ENCODE results near the gene LENG9.

Gene LENG9

DNA sequence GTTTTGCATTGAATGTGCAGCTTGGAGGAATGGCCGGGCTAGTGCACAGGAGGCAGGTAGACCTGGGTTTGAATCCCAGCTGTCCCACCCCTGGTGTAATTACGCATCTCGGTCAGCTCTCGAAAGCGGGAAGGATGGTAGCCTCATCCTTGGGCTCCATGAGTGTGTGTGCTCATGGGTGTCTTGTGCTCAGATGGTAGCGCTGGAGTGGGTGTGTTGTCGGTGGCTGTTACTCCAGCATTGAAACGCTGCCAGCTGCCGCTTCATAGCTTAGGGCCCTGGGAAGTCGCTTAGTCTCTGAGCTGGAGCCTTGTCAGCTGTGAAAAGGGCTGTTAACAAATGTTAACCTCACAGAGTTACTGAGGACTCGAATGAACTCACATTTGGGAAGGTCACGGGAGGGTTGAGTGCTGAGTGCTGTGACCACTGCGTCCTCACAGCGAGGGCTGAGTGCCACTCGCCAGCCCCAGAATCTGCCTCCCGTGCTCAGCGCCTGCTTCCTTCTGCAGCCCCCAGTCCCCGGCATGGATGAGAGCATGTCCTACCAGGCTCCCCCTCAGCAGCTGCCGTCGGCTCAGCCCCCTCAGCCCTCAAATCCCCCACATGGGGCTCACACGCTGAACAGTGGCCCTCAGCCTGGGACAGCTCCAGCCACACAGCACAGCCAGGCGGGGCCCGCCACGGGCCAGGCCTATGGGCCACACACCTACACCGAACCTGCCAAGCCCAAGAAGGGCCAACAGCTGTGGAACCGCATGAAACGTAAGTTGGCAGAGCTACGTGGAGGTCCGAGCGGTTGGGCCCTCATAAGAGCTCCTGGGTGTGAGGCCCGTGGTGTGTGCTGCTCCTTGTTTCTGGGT, 9.4 kb downstream of the LENG9 start:
- ChIA-PET CTCF (interaction anchor here (1.1 to 1.2 kb wide), 2 partner anchors 9 to 16 kb away, joined by 3 to 4 read pairs; no protein-coding TSS in a partner anchor), POLR2A (interaction anchor here (1.0 to 2.5 kb wide), 3 partner anchors 8 to 19 kb away, joined by 3 to 12 read pairs (median 5); partner anchors contain the start of genes CDC42EP5 and LENG9)
- no peak overlapping the region for H3K4me3 ChIP-seq (ENCODE audit: low read depth, low read length)
- no peak for DNase-seq (ENCODE audit: low read depth, low spot score)
- TF ChIP-seq, protein P1, sequence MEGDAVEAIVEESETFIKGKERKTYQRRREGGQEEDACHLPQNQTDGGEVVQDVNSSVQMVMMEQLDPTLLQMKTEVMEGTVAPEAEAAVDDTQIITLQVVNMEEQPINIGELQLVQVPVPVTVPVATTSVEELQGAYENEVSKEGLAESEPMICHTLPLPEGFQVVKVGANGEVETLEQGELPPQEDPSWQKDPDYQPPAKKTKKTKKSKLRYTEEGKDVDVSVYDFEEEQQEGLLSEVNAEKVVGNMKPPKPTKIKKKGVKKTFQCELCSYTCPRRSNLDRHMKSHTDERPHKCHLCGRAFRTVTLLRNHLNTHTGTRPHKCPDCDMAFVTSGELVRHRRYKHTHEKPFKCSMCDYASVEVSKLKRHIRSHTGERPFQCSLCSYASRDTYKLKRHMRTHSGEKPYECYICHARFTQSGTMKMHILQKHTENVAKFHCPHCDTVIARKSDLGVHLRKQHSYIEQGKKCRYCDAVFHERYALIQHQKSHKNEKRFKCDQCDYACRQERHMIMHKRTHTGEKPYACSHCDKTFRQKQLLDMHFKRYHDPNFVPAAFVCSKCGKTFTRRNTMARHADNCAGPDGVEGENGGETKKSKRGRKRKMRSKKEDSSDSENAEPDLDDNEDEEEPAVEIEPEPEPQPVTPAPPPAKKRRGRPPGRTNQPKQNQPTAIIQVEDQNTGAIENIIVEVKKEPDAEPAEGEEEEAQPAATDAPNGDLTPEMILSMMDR (IDR thresholded peaks at IDR 0.05; ENCODE audit: insufficient read depth, low read length, missing control alignments) = no peak

DNA sequence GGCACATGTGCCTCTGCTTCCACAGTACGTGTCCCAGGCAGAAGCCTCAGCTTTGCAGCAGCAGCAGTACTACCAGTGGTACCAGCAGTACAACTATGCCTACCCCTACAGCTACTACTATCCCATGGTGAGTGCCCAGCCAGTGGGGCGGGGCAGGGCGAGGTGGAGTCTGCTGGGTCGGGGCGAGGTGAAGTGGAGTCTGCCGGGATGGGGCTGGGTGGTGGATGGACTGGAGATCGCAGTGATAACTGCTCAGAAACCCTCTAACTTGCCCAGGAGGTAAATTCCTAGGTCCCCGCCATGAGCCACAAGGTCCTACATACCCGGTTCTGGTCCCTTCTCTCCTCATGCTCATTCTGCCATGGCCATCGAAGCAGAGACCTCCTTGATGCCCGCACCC, 11.0 kb downstream of the LENG9 start:
- TF ChIP-seq, protein P1 (IDR thresholded peaks at IDR 0.05; ENCODE audit: insufficient read depth, low read length, missing control alignments) = no peak
- ChIA-PET POLR2A (interaction anchor here (3.2 kb wide), 1 partner anchor 10 kb away, joined by 18 read pairs; the partner anchor contains the start of gene LENG9), CTCF (no interaction called here)
- no peak overlapping the region for H3K4me3 ChIP-seq (ENCODE audit: low read depth, low read length)
- no peak for DNase-seq (ENCODE audit: low read depth, low spot score)

DNA sequence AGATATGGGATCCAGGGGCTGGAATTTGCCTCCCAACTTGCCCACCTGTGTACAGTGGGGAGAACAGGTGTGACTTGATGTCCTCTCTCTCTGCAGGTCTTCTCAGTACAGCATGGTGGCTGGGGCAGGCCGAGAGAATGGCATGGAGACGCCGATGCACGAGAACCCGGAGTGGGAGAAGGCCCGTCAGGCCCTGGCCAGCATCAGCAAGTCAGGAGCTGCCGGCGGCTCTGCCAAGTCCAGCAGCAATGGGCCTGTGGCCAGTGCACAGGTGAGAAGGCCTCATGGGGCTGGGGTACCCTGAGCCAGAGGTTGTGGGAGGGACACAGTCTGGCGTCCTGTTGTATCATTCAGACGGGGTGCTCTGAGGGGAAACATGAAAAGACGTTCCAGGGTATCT, 11.6 kb downstream of the LENG9 start:
- DNase-seq (ENCODE audit: low read depth, low spot score) = no peak
- POLR2A ChIA-PET = interaction anchor here (3.2 kb wide), 1 partner anchor 11 kb away, joined by 18 read pairs; the partner anchor contains the start of gene LENG9
- CTCF ChIA-PET = interaction anchor here (1.3 kb wide), 1 partner anchor 8 kb away, joined by 5 read pairs; no protein-coding TSS in a partner anchor
- TF ChIP-seq, protein P1 (IDR thresholded peaks at IDR 0.05; ENCODE audit: insufficient read depth, low read length, missing control alignments) = no peak
- H3K4me3 ChIP-seq (ENCODE audit: low read depth, low read length) = no peak overlapping the region

DNA sequence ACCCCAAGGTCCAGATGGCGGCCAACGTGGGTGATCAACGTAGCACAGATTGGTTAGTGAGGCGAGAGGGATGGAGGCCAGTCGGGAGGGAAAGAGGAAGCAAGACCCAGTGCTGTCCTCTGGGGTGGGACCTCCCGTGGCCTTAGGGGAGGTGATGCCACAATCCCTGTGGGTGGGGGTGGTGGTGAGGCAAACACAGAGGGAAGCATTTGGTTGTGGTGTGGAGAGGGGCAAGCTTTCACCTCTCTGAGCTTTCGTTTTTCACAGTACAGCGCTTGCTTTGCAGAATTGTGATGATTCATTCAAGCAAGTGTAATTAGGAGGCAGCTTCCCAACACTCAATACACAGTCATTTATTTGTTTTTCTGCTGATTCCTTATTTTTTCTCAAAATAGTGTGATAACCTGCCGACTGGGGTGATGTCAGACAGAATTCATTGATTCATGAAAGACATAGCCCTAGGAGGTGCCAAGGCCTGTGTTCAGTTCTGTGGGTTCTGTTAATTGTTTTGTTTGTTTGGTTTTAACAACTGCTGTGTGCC, 12.2 kb downstream of the LENG9 start:
- H3K4me3 ChIP-seq (ENCODE audit: low read depth, low read length) = peak overlapping the region; percentile 98
- ChIA-PET CTCF (interaction anchor here (1.3 to 2.0 kb wide), 2 partner anchors 8 to 10 kb away, joined by 4 to 5 read pairs; no protein-coding TSS in a partner anchor), POLR2A (interaction anchor here (3.2 kb wide), 1 partner anchor 12 kb away, joined by 18 read pairs; the partner anchor contains the start of gene LENG9)
- DNase-seq (ENCODE audit: low read depth, low spot score) = no peak
- TF ChIP-seq, protein P1 (IDR thresholded peaks at IDR 0.05; ENCODE audit: insufficient read depth, low read length, missing control alignments) = no peak

DNA sequence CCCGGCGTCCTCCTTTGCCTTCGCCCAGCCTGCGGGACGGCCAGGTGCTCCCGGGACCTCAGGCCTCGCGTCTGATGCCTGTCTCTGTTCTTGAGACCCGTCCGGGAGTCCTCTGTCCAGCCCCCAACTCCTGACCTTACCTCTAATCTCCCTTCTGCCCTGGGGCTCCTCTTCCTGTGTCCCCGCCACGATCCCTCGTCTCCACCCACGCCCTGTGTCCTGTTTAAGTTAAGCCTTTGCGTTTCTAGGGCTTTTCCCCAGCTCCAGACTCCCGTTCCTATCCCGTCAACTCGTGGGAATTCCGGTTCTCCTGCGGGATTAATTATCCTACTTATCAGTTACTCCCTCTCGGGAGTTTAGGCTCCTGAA, 13.9 kb downstream of the LENG9 start:
- ChIA-PET POLR2A (interaction anchor here (3.2 kb wide), 1 partner anchor 13 kb away, joined by 18 read pairs; the partner anchor contains the start of gene LENG9), CTCF (interaction anchor here (1.0 to 3.2 kb wide), 3 partner anchors 9 to 12 kb away, joined by 3 to 23 read pairs (median 4); no protein-coding TSS in a partner anchor)
- DNase-seq (ENCODE audit: low read depth, low spot score) = no peak
- peak overlapping the region; percentile 98 for H3K4me3 ChIP-seq (ENCODE audit: low read depth, low read length)
- TF ChIP-seq, protein P1 (IDR thresholded peaks at IDR 0.05; ENCODE audit: insufficient read depth, low read length, missing control alignments) = no peak

Data from AG04449 (cell line).